ENCODE results near the gene TEDC2.
"Not testable (repeated sequence)": the region's sequence is repeated elsewhere in the genome, so short reads cannot be mapped to it uniquely, and the experiment has no call there.

Gene TEDC2

DNA sequence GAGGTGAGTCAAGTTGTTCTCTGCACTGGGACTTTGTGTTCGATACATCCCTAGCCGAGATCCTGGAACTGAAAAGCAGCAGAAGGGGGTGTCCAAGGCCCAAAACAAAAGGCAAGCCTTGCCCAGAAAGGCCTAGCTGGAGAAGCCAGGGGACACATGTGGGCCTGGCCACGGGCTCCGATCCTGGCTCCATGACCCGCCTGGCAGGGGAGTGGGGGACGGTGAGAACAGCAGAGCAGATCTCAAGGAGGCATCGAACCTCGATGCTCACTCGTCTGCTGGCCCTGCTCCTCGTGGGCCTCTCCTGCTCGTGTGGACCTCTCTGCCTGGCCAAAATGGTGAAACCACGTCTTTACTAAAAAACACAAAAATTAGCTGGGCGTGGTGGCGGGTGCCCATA is 21.8 kb upstream of the TEDC2 start:
- DNase-seq: no peak

DNA sequence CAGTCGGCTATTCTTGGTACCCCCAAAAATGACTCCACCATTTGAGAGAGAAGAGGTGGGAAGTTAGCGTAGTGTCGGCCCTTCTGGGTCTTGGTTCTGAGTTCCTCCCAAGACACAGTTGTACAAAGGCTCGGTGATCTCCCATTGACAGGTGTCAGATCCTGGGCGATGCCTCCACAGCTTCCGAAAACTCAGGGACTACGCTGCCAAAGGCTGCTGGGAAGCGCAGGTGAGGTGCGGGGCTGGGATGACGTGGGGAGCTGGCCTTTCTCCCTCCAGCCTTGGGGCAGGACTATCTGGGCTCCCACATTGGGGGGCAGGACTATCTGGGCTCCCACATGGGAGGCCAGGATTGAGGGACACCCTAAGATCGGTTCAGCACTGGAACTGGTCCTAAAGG is 20.3 kb upstream of the TEDC2 start:
- DNase-seq: no peak

DNA sequence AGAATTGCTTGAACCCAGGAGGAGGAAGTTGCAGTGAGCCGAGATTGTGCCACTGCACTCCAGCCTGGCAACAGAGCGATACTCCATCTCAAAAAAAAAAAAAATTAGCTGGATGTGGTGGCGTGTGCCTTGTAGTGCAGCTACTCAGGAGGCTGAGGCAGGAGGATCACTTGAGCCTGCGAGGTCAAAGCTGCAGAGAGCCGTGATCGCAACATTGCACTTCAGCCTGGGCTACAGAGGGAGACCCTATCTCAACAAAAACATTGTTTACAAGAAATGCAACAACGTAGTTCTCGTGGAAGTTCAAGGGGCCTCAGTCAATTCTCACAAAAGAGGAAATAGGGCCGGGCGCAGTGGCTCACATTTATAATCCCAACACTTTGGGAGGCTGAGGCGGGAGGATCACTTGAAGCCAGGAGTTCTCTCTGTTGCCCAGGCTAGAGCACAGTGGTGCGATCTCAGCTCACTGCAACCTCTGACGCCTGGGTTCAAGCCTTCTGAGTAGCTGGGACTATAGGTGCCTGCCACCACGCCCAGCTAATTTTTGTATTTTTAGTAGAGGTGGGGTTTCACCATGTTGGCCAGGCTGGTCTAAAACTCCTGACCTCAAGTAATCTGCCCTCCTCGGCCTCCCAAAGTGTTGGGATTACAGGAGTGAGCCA is 18.6 kb upstream of the TEDC2 start:
- DNase-seq: not testable (repeated sequence)

DNA sequence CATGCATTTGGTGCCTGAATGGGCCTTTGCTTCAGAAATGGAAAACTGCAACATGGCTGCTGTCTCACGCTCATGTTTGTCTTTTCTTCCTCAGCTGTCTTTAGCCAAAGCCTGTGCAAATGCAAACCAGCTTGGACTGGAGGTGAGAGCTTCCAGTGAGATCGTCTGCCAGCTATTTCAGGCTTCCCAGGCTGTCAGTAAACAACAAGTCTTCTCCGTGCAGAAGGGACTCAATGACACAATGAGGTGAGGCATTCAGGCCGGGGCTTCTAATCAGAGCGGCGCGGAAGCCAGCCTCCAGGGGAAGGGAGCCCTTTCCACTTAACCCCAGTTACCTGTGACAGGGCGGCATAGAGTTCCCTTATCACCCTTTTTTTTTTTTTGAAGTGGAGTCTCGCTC is 16.4 kb upstream of the TEDC2 start:
- DNase-seq: no peak

DNA sequence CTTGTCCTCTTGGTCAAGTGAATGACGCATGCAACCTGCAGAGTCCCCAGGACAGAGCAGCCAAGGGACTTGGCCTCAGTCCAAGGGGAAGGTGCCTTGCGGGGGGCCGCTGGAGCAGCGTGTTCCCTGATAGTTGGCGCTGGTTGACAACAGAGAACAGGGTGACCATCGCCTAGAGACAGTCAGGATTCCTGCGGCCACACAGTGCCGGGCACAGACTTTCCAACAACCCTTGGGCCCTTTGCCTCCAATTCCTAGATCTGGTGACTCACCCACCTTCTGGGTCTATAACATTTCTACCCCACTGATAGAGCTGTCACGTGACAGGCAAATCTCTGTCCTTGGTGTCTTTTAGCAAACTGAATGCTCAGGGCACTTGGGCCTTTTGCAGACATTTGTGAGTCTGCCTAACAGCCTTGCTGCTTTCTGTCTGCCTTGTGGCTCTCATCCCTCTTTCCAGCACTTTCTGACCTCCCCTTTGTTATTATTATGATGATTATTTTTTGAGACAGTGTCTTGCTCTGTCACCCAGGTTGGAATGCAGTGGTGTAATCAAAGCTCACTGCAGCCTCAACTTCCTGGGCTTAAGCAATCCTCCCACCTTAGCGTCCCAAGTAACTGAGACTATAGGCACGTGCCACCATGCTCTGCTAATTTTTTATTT is 11.9 kb upstream of the TEDC2 start:
- no peak for DNase-seq

DNA sequence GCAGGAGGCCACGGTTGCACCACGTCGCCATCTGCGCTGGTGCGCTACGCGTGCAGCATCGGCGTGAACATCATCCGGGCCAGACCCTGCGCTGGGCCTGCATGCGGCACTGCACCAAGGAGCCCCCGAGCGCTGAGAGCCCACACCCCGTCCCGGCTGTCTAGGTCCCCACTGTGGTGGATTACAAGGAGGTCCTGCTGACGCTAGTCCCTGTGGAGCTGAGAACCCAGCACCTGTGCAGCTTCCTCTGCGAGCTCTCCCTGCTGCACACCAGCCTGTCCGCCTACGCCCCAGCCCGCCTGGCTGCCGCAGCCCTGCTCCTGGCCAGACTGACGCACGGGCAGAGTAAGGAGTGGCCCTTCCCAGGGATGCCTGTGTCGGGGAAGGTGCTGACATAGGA is 10.8 kb upstream of the TEDC2 start:
- no peak for DNase-seq

DNA sequence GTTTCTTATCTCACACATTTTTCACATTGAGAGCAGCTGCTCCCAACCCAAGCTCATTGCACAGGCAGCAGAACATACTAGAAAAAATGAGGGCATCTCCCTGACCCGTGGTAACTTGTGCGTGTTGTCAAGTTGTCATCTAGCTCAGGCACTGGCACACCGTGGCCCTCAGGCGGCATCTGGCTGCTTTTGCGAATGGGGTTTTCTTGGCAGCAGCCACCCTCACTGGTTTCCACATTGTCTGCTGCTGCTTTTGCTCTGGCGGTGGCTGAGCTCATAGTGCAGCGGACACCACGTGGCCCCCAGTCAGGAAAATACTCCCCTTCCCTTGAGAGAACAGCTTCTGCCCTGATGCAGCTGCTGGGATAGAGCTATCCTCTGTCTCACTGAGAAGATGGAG is 9.4 kb upstream of the TEDC2 start:
- no peak for DNase-seq

DNA sequence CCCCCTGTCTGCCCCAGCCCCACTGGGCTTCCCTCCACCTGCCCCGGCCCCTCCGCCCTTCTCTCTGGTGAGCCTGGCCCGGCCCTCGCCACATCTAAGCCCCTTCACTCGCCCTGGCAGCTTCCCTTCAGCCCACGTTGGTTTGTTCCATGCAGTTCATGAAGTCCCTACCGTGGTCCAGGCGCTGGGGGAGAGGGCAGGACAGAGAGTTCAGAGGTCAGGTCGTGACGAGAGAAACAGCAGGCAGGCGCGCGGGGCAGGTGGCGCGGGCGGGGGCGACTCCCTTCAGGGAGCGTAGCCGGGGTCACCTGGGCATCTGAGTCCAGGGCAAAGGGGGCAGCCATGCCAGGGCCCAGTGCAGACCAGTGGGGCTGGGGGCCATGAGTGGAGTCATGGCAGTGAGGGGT is 8.9 kb upstream of the TEDC2 start:
- no peak for DNase-seq

DNA sequence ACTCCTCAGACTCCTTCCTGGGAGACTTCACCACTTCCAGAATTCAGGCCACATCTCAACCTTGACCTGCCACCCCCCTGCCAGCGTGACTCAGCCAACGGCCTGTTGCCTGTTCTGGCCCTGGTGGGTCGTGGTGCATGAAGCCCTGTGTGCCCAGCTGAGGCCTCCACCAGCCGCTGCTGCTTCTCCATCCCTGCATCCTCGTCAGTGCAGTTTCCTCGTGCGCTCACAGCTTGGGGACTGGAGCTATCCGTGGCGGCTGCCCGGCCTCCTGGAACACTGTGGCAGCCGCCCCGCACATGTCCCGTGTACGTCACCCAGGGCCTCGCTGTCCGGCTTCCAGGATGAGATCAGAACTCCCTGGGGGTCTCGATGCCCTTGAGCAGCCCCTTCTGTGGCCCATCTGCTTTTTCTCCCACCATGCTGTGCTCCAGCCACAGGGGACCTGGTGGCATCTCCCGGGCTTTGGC is 8.0 kb upstream of the TEDC2 start:
- no peak for DNase-seq

DNA sequence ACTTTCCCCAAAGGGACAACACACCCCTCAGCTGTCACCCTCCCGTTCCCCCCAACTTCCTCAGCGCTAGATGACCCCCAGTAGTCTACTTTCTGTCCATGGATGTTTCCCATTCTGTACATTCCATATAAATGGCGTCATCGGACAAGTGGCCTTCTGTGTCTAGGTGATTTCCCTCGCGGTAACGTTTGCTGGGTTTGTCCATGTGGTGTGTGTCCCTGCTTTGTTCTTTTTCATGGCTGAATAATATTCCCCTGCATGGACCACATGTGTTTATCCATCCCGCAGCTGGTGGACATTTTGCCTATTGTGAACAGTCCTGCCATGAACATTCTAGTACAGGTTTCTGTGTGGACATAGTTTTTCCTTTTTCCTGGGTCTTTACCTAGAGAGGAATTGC is 7.3 kb upstream of the TEDC2 start:
- no peak for DNase-seq

DNA sequence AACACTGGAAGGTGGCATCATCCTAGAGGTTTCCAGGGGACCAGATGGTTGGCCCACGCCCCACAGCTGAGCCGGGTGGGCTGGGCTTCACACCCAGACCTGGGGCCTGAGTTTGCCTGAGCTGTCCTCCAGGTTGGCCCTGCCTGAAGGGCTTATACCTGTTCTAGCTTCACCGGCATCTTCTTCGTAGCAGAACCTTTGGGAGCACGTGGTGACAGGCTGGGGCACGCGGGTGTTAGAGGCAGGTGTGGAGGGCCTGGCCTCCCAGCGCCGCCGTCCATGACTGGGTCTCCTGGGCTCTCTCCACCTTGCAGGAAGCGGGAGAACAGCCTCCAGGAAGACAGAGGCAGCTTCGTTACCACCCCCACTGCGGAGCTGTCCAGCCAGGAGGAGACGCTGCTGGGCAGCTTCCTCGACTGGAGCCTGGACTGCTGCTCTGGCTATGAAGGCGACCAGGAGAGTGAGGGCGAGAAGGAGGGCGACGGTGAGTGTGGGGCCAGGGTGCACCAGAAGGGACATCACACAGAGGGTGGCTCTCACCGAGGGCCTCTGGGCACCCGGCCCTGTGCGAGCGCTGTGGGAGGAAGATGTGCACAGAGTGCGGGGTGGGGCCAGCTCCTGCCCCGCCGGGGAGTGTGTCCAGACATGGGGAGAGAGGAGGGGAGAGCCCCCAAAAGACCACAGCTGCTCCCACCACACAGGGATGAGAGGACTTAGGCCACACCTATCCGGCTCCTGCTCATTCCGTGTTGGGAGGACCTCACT is 4.6 kb upstream of the TEDC2 start:
- DNase-seq: no peak

DNA sequence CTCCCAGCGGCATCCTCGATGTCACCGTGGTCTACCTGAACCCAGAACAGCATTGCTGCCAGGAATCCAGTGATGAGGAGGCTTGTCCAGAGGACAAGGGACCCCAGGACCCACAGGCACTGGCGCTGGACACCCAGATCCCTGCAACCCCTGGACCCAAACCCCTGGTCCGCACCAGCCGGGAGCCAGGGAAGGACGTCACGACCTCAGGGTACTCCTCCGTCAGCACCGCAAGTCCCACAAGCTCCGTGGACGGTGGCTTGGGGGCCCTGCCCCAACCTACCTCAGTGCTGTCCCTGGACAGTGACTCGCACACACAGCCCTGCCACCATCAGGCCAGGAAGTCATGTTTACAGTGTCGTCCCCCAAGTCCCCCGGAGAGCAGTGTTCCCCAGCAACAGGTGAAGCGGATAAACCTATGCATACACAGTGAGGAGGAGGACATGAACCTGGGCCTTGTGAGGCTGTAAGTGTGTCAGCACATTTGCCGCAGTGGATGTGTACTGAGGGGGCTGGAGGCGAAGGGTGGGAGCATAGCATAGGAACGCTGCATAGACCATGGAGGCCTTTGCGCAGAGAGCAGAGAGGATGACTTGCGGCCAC is 3.3 kb upstream of the TEDC2 start:
- no peak for DNase-seq

DNA sequence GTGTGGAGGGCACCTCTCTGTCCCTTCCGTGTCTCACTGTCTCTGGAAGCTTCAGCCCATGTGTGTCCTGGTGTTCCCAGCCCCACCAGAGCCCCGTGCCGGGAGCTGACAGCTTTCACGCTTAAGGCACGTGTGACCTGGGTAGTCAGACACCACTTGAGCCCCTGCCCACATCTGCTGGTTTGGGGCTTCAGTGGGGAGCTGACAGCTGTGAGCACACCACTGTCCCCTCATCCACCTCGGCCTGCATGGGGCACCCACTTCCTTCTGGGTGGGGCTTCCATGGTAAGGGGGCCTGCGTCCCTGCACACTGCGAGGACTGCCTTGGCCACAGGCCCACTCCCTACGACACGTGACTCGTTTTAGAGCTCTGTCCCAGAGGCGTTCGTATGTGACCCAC is 2.6 kb upstream of the TEDC2 start:
- DNase-seq: no peak

DNA sequence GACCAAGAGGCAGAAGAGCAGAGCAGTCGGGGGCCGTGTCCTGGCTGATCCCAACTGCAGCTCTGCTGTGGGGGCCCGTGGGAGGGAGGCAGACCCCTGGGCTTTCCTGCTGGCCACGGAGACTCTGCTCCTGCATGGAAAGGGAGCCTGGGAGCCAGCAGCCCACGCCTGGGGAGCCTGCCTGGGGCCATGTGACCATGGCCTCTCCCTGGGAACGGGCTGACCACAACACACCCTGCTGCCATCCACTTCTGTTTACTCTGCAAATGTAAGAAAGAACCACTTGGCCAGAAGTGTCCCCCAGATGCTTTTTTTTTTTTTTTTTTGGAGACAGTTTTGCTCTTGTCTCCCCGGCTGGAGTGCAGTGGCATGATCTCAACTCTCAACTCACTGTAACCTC is 2.0 kb upstream of the TEDC2 start:
- no peak for DNase-seq

DNA sequence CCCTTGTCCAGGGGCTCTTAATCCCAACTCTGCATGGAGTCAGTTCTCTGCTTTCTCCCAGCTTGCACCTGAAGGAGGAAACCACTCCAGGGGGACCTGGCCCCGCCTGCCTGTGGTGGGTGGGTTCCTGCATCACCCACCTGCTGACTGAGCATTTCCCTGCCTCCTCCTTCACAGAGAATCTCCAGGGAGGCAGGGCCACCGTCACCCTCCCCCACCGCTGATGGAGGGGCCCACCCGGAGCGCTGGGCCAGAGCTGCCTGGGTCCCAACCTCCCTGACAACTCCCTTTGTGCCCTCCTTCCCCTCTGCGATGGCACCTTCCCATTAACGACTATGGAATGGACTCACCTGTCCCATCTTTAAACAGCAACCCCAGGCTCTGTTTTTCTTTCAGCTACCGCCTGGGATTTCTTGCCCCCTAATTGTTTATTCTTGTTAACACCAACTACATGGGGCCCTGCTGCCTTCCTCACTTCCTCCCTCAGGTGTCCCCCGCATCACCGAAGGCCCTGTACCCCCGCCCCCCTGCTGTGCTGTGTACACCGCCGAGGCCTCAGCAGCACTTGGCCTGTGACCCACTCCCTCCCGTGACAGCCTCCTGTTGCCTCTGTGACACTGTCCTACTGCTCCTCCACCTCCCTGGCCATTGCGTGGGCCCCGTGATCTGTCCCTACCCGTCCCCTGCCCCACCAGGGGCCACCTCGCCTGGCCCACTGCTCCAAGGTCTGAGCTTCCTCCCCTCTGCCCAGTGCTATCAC is 842 bp upstream of the TEDC2 start:
- DNase-seq: no peak

DNA sequence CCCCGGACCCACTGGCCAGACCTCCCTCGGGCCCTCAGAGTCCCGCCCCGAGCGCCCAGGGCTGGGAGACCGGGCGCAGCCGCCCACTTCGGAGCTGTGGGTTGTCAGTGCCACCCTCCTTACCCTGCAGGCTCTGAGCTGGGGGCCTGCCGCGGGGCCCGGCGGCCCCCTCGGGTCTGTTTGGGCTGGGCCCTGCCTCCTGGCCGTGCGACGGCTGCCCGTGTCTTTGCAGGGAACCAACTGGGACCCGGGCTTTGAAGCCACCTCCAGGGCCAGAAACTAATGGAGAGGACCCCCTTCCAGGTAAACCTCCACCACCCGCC is 443 bp downstream of the TEDC2 start:
- no peak for DNase-seq

DNA sequence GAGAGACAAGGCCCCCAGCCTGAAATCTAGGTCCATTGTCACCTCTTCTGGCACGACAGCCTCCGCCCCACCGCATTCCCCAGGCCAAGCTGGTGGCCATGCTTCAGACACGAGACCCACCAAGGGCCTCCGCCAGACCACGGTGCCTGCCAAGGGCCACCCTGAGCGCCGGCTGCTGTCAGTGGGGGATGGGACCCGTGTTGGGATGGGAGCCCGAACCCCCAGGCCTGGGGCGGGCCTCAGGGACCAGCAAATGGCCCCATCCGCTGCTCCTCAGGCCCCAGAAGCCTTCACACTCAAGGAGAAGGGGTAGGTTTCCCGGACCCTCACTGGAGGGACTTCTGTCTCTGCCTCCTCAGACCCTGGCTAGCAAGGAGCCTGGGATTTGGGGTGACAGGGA is 1.0 kb downstream of the TEDC2 start:
- DNase-seq: no peak

DNA sequence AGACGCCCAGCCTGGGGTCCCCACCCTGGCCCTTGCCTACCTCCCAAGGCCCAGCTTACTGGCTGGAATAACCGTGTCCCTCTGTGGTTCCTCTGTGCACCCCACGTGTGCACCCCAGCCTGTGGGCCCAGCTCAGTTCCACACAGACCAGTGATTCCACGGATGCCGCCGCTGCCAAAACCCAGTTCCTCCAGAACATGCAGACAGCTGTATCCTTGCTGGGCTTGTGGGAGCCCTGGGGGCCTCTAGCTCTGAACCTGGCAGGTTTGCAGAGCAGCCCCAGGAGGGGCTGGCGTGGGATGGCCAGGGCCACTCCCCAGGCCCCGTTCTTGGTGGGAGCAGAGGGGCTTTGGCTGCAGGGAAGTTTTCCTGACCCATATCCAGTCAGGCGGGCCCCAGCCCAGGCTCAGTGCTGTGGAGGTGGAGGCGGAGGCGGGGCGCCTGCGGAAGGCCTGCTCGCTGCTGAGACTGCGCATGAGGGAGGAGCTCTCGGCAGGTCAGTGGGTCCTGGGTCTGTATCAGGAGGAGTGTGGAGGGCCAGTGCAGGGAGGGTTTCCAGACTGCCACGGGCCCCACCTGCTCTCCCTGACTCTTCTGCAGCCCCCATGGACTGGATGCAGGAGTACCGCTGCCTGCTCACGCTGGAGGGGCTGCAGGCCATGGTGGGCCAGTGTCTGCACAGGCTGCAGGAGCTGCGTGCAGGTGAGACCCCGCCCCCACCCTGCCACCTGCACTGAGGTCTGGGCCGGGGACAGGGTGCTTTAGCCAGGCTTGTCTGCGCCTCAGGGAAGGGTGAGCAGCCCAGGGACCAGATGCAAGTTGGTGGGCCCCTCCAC is 2.3 kb downstream of the TEDC2 start:
- no peak for DNase-seq

DNA sequence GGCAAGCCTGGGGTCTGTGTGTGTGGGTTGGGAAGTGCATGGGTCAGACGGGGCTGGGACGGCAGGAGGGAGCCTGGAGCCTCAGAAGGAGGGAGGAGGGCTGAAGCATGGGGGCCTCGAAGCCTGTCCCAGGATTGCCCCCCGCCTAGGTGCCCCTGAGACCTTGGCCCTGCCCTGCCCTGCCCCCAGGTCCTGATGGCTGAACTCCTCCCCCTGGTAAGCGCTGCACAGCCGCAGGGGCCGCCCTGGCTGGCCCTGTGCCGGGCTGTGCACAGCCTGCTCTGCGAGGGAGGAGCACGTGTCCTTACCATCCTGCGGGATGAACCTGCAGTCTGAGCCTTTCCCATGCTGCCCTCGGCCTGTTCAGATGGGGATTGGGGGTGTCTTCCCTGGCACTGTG is 4.4 kb downstream of the TEDC2 start:
- DNase-seq: no peak

DNA sequence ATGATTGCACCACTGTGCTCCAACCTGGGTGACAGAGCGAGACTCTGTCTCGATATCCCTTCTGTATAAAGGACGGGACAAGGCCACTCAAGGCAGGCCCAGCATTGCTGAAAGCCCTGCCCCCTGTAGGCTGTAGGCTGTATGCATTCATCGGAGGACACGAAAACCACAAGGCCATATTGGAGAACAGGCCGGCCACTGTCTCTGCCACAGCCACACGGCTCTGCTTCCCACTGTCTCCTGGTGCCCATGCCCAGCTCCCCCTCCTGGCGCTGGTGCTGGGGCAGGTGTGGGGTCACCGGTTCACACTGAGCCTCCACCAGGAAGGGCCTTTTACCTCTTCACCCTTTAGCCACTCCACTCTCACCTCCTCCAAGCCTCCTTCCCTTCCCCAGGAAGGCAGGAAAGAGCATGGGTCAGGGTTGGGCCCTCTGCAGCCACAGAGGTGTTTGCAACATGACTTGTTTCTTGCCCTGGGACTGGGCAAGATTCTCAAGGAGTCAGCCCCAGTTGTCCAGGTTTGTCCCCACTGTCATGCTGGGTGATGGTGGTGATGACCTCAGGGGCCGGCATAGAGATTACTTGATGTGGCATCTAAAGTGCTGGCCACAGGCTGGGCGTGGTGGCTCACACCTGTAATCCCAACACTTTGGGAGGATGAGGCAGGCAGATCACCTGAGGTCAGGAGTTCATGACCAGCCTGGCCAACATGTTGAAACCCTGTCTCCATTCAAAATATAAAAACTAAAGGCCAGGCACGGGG is 5.9 kb downstream of the TEDC2 start:
- no peak for DNase-seq
